HG03575 (cell line): ENCODE data around the gene OTOA.
"Not testable (repeated sequence)": the region's sequence is repeated elsewhere in the genome, so short reads cannot be mapped to it uniquely, and the experiment has no call there.

Experiments used
- ATAC-seq: cut with Tn5 transposase; IDR thresholded peaks from one replicate; pipeline ENCODE4 v1.9.1; 2021; ENCODE audit not compliant: unreplicated experiment, insufficient number of reproducible peaks, low FRiP score; ENCODE audit errors: extremely low read depth

Gene OTOA

DNA sequence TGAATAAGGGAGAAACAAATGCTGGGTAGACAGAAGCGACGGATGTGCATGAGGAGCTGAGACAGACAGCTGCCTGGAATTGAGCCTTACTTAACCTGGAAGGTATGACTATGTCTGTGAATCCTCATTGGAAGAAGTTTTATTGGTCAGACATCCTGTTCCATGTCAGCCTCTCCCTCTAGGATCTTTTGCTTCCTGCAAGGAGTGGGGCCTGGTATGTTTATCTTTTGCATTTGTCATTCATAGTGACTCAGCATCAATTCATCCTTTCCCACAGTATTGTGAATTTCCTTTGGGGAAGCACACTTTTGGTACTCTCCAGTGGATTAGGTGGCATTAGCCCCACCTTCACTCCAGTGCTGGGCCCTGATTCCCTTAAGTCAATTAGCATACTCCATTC is 105.5 kb downstream of the OTOA start:
- ATAC-seq: not testable (repeated sequence)

- ATAC-seq: not testable (repeated sequence)
Observed at GRCh38 chr16:21770584-21770983, 106.8 kb downstream of the OTOA start.

DNA sequence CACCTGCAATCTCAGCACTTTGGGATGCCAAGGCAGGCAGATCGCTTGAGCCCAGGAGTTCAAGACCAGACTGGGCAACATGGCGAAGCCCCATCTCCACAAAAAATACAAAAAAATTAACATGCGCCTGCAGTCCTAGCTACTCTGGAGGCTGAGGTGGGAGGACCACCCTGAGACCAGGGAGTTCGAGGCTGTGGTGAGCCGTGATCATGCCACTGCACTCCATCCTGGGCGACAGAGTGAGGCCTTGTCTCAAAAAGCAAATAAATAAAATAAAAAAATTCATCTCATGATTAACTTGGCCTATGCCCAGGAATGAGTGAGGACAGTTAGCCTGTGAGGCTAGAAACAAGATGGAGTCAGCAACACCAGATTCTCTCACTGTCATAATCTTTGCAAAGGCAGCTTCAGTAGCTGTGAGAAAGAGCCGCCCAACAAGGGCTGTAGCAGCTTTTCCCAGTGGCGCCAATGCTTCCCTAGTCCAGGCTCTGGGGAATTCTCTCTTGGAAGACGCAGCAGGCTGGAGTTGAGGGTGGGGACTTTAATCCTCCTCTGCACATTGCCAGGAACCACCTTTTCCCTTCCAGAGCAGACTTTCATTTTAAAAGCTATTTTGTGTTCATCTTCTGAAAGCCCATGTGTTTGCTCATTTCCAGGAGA is 108.9 kb downstream of the OTOA start:
- ATAC-seq: not testable (repeated sequence)

DNA sequence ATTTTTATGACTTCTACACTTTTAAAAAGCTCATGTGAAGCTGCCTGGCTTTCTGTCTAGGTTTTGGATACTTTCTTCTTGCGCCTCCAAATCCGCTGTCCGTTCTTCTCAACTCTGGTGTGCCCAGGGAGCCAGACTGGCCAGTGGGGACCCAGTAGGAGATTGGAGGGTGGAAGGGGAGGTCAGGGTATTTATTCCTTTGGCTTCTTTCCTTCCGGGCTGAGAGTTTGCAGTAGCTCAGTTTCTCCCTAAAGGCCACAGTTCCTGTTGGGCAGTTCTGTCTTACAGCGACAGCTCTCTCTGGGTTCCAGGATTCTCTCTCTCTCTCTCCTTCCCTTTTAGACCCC is 109.4 kb downstream of the OTOA start:
- not testable (repeated sequence) for ATAC-seq

DNA sequence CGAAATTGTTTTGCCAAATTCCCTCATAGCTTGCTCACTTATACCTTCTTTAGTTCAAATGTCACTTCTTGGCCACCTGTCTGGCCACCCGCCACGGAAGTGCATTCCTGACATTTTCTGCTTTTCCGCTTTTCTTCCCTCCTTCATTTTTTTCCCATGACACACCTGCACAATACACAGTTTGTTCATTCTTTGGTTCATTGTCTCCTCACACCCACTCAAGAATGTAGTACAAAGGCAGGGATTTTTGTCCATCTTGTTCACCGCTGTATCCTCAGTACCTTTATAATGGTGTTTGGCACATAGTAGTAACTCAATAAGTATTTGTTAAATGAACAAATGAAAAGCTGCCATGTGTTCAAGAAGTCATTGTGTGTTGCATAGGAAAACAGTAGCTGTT is 116.8 kb downstream of the OTOA start:
- ATAC-seq: not testable (repeated sequence)

- ATAC-seq: not testable (repeated sequence)
Observed at GRCh38 chr16:21790506-21790905, 126.7 kb downstream of the OTOA start.

- not testable (repeated sequence) for ATAC-seq
Observed at GRCh38 chr16:21793310-21793709, 129.5 kb downstream of the OTOA start.

DNA sequence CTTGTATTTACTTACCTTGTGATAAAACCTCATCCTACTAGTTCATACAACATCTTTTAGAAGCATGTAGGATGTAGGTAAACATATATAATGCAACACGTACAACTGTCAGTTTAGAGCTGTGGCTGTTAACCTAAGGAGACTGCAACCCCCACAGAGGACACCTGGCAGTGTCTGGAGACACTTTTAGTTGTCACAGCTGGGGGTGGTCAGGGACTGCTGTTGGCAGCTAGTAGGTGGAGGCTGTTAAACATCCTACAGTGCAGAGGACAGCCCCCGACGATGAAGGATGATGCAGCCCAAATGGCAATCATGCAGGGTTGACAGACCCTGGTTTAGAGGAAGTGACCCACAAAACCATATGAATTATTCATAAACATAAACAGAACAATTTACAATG is 134.8 kb downstream of the OTOA start:
- ATAC-seq: not testable (repeated sequence)

DNA sequence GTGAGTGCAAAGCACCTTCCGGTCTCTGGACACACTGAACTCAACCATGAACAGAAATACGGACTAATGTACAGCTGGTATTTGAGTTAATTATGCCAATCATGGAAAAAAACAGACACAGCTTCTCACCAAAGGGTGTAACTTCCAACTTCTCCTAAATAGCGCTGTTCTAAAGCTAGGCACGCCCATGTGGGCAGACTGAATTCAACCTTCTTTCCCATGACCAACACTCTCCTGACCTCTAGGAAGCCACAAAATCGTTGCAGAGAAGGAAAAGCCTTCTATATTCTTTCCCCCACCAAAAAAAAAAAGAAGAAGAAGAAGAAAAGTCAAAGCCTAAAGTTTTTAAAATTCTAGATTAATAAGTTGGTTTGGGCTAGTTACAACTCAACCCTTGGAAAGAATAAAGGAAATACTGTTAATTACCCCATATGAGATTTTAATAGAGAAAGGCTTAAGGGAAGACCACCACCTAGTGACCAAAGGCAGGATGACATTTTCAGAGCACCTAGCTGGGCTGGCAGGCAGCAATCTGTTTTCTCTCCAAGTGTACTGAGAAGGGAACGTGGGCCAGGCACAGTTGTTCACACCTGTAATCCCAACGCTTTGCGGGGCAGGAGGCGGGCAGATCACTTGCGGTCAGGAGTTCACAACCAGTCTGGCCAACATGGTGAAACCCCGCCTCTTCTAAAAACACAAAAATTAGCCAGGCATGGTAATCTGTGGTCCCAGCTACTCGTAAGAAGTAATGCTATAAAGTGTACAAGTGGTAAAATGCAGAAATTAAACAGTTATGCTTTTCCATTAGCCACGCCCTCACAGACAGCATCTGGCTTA is 138.0 kb downstream of the OTOA start:
- not testable (repeated sequence) for ATAC-seq

- not testable (repeated sequence) for ATAC-seq
Observed at GRCh38 chr16:21802375-21802663, 138.6 kb downstream of the OTOA start.
